Stimulated activated CD4-positive, alpha-beta T cell treated with anti-CD3 and anti-CD28 coated beads, Interleukin-1b, Interleukin-23, amount 100 ng/mL, for 1 hour (primary cell): ENCODE data around the gene SLC45A2.
"Not testable (repeated sequence)": the region's sequence is repeated elsewhere in the genome, so short reads cannot be mapped to it uniquely, and the experiment has no call there.

Experiments
- DNase-seq, 2 donors: peaks; one replicate each; pipeline ENCODE4 v3.0.0-alpha.2; 2020; ENCODE audit warnings: low read depth in 2 of 2

Gene SLC45A2

DNA sequence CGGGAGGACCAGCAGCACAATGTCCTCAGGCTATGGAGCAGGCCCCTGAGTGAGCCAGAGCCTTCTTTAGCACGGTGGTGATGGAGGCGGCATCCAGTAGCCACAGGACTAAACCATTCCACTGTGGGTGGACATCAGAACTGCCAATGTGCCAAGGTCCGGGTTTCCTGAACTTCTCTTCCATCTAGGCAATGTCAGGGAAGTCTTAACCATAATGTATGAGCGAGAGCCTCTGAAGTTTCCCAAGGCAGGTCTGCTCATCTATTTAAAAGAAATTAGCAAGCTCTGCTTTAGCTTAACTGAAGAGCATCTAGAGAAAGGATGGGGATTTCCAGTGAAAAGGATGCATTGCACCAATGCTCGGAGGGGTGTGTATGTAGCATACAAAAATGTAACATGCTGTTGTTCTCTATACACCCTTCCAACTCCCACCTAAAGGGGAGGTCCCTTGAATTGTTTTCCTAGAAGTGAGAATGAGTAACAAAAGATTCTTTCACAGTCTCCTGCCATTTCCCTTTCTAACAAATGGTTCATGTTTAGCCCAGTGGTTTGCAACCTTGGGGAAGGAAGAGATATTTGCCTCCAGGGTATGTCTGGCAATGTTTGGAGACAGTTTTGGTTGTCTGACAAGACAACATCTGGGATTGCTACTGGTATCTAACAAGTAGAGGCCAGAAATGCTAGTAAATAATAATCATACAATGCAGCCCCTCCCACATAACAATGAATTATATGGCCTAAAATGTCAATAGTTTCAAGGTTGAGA is 54.4 kb downstream of the SLC45A2 start:
- no peak for DNase-seq

DNA sequence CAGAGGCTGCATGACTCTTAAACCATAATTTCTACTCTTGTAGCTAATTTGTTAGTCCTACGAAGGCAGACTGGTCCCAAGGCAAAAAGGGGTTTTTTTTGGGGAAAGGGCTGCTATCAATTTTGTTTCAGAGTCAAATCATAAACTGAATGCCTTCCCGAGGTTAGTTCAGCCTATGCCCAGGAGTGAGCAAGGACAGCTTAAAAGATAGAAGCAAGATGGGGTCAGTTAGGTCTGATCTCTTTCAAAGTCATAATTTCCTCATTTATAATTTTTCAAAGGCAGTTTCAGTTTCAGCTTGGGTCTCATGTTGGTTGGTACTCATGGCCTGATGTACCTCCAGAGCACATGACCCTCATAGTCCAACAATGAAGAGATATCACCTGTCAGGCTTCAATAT is 56.2 kb downstream of the SLC45A2 start:
- DNase-seq, result no peak

DNA sequence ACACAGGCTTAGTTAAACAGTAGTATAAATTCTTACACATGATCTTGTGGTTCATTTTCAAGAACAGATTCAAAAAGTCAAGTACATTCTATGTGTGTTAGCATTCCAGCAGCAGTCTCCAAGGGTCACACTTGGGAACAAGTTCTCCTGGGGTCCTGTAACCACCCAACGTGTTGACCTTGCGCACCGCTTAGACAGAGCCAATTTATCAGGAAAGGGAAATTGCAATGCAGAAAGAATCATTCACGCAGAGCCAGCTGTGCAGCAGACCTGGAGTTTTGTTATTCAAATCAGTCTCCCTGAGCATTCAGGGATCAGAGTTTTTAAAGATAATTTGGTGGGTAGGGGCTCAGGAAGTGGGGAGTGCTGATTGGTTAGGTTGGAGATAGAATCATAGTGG is 56.8 kb downstream of the SLC45A2 start:
- no peak for DNase-seq

DNA sequence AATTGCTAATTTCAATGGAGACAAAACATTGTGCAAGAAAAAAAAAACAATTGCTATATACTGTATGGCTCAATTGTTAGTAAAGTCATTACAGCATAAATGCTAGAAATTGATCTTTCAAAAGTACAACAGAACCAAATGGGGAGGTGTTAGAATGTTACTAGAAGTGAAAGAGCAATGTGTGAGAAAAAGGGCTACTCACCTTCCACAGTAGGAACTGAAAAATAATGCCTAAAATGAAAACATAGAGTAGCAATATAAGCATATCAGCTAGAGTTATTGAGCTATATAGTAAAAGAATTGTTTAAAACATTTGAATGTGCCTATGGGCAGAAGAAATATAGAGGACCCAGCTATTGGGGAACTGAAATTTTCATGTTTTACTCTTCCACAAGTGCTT is 59.2 kb downstream of the SLC45A2 start:
- no peak for DNase-seq

DNA sequence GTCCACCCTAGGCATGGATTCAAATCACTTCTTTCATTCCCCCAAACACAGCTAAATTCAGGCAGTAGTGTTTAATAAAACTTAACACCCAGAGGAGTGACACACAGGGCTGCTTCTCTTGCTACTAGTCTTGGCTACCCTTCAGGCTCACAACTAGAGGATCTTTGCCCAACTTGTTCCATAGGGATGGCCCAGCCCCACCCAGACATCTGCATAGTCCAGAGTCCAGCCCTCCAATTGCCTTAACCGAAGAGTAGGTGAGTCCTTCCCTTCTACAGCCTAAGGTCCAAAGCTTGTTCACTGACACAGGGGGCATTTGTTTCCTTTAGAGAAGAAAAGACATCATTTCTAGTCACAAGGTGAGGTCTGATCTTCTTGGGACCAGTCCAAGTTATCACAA is 63.5 kb downstream of the SLC45A2 start:
- DNase-seq, result no peak

DNA sequence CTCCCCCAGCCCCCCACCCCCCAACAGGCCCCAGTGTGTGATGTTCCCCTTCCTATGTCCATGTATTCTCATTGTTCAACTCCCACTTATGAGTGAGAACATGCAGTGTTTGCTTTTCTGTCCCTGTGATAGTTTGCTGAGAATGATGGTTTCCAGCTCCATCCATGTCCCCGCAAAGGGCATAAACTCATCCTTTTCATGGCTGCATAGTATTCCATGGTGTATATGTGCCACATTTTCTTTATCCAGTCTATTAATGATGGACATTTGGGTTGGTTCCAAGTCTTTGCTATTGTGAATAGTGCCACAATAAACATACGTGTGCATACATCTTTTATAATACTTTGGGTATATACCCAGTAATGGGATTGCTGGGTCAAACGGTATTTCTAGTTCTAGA is 69.6 kb downstream of the SLC45A2 start:
- not testable (repeated sequence) for DNase-seq

DNA sequence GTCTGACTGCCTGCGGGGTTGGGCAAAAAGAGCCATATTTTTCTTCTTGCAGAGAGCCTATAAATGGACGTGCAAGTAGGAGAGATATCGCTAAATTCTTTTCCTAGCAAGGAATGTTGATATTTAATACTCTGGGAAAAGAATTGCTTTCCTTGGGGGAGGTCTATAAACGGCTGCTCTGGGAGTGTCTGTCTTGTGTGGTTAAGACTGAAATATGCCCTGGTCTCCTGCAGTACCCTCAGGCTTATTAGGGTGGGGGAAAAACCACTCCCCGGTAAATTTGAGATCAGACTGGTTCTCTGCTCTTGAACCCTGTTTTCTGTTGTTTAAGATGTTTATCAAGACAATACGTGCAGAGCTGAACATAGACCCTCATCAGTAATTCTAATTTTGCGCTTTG is 78.2 kb downstream of the SLC45A2 start:
- DNase-seq, result not testable (repeated sequence)

DNA sequence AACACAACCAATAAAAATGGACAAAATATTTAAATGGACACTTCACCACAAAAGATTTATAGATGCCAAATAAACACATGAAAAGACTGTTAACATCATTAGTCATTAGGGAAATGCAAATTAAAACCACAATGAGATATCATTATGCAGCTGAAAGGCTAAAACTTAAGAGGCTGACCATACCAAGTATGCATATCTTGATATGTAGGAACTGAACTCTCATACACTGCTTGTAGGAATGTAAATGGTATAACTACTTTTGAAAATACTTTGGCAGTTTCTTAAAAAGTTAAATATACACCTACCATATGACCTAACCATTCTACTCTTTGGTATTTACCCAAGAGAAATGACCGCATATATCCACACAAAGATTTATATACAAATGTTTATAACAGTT is 79.1 kb downstream of the SLC45A2 start:
- DNase-seq, result no peak

DNA sequence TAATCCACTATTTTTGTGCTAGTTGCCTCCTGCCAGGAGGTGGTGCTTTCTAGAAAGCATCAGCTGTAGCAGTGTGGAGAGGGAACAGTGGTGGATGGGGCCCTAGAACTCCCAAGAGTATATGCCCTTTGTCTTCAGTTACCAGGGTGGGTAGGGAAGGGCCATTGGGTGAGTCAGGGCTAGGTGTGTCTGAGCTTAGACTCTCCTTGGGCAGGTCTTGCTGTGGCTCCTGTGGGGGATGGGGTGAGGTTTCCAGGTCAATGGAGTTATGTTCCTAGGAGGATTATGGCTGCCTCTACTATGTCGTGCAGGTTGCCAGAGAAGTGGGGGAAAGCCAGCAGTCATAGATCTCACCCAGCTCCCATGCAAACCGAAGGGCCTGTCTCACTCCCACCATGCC is 81.4 kb downstream of the SLC45A2 start:
- no peak for DNase-seq

DNA sequence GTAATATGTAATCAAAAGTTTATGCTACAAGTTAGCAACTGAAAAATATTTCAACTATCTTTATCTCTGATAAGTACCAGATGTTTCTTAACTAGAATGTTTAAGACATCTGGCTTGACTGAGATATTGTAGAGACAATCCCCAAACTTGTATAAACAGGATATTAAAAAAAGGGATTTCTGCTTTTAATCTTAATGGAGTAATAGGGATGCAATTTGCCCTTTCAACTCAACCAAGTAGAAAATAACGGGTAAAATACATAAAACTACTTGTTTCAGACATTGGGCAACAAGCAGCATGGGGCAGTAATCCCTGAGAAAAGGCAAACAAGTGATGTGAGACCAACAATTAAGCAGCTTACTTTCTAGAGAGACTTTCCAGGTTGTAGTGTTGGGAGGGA is 83.3 kb downstream of the SLC45A2 start:
- no peak for DNase-seq
